HK-2 (cell line): ENCODE measurements around the gene LTB4R.

ENCODE experiments used
- DNase-seq: peaks from one replicate; pipeline ENCODE4 v3.0.0-alpha.2; 2018; ENCODE audit not compliant: unreplicated experiment

LTB4R gene

GRCh38 chr14:24279301-24280186 is 31.8 kb upstream of the LTB4R start:
- peak; percentile 30 for DNase-seq

GRCh38 chr14:24280797-24281460 is 30.4 kb upstream of the LTB4R start:
- no peak for DNase-seq

GRCh38 chr14:24281636-24282035 is 29.7 kb upstream of the LTB4R start:
- no peak for DNase-seq

DNA sequence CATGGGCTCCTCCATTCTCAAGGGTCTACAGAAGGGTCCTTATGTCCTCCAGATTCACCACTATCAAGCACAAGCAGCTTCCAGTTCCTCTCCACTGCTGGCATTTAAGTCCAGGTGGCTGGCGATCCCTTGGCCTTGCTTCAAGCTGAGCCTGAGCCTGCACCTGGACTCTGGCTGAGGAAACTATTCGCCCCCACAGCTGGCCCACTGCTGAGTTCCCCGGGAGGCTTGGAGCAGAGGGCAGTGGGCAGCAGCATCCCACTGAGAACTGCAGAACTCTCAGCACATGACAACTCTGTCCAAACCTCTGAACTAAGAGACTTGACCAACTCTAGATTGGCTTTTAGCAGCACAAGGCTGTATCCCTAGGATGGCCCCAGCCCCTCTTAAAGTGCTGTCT is 28.6 kb upstream of the LTB4R start:
- DNase-seq, result no peak

DNA sequence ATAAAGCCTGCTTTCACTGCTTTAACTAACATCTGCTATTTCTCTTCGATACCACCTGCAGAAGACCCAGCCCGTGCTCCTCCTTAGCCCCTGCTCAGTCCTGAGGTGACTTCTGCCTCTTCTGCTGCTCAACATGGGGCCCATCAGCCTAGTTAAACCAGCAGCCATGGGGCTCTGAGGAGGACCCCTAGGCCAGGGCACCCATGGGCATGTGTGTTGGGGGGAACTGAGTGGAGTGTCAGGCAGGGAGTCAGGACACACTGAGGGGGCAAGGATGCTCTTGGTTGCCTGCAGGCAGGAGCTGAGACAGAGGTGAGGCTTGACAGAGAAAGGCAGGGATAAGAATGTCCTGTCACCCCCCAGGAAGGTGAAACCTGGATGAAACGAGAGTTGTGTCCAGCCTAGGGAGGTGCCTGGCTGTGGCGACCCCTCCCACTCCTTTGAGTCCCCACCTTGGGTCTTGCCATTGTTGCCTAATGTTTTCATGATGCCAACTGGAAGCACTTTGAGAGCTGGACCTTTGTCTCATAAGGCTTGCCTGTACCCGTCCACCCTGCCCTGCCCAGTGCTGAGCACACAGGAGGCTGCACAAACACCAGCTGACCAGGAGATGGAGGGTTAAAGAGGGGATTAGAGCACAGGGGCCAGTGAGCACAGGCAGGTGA is 27.4 kb upstream of the LTB4R start:
- no peak for DNase-seq

DNA sequence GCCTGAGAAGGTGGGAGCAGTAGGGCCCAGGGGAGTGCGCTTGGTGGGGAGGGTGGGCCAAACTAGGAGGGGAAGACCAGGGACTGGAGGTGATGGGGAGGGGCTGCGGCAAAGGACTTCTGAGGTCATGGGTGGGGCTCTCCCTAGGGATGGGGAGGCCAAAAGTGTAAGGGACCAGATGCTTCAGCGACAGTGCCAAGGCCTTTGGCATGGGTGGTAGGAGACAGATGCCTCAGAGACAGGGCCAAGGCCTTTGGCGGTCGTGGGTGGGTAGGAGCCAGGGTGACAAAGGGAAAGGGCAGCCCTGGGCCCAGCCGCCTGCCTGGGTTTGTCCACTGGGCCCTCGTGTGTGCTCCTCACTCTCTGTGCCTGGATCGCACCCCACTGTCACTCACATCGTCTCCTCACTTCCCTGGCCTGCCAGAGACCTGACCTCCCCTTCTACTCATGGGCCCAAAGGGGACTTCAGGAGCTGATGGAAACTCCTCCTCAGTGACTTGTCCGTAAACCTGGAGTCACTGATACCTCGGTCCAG is 26.7 kb upstream of the LTB4R start:
- DNase-seq, result no peak

GRCh38 chr14:24285351-24285750 is 26.0 kb upstream of the LTB4R start:
- DNase-seq, result no peak

DNA sequence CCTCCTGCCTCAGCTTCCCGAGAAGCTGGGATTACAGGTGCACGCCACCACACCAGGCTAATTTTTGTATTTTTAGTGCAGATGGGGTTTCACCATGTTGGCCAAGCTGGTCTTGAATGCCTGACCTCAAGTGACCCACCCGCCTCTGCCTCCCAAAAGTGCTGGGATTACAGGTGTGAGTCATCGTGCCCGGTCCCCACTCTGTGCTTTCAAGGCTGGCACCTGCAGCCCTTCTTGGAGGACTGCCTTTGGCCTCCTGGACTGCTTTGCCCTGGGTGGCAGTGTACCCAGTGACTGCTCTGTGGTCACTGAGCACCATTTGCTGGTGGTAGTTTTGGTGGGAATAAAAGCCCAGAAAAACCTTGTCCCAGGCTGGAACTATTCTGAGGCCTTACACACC is 24.3 kb upstream of the LTB4R start:
- no peak for DNase-seq

DNA sequence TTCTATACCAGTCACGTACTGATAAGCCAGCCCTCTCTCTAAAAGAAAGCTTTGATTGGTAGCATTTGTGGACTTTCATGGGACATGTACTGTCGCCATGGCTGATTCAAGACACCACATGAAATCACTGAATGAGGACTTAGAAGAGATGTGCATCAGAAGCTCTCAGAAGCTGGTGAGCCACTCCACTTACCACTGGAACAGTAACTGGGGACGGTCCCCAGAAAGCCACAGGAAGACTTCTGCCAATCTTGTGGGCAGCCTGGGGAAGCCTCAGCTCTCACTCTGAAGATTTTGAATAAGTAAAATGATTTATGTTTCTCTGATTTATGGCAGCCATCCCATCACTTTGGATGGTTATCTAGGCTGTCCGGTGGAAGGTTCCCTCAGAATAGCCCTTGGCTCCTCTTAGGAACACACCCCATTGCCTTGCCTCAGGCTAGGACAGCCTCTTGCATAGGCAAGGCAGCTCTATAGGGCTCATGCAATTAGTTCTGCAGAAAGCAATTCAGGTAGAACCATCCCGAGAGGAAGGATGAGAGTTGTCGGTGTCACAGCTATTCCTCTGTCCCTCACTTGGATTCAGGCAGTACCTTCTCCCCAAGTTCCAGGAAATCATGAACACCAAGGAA is 21.5 kb upstream of the LTB4R start:
- DNase-seq, result no peak

DNA sequence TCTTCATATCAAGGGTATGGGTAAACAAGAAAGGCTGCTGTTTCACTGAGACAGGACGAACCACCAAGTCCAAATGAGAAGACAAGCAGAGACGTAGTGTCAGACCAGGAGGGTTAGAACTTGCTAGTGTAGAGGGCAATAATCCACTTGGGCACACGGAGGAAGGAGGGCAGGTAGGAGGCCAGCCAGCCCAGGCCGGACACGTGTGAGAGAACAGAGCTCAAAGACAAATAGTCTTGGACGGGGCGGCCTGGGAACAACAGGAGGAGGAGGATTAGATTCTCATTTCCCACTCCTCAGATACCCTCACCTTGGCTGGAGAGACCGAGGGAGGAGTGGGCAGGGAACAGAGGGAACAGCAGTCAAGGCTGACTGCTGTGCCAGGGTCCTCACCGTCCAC is 20.6 kb upstream of the LTB4R start:
- no peak for DNase-seq

- no peak for DNase-seq
Observed at GRCh38 chr14:24291446-24292117, 19.7 kb upstream of the LTB4R start.

DNA sequence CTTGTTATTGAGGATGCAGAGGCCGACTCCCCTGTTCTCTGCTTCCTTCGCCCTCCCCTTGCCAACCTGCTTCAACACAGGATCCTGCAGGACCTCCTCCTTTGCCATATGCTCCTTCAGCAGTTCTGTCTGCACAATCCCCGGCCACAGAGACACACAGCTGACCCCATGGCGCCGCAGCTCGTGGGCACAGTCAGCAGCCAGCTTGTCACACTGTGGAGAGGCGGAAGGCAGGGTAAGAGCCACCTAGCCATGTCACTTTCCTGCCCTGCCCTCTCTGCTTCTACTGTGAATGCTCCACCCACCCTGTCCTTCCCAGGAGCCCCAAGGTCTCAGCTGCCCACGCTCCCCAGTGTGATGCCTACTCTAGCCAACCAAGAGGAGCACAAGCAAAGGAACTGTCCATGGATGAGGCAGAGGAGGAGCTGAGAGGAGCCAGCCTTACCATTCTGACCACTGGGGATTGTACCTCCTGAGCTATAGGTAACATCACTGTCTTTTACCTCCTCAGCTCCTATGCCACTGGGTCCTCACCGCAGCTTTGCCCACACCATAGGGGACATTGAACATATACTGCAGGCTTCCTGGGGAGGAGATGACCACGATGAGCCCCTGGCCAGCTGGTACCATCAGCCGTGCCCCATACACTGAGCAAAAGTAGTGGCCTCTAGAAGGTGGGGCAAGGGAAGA is 19.0 kb upstream of the LTB4R start:
- no peak for DNase-seq

DNA sequence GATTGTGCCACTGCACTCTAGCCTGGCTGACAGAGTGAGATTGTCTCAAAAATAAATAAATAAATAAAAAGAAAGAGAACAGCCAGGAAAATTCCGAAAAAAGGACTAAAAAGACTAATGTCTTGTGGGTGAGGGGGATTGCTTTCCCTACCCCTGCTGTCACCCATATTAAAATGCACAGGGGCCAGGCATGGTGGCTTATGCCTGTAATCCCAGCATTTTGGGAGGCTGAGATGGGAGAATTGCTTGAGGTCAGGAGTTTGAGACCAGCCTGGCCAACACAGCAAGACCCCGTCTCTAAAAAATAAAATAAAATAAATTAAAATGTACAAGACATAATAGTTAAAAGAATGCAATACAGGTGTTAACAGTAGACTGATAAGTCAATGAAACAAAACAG is 17.8 kb upstream of the LTB4R start:
- no peak for DNase-seq

DNA sequence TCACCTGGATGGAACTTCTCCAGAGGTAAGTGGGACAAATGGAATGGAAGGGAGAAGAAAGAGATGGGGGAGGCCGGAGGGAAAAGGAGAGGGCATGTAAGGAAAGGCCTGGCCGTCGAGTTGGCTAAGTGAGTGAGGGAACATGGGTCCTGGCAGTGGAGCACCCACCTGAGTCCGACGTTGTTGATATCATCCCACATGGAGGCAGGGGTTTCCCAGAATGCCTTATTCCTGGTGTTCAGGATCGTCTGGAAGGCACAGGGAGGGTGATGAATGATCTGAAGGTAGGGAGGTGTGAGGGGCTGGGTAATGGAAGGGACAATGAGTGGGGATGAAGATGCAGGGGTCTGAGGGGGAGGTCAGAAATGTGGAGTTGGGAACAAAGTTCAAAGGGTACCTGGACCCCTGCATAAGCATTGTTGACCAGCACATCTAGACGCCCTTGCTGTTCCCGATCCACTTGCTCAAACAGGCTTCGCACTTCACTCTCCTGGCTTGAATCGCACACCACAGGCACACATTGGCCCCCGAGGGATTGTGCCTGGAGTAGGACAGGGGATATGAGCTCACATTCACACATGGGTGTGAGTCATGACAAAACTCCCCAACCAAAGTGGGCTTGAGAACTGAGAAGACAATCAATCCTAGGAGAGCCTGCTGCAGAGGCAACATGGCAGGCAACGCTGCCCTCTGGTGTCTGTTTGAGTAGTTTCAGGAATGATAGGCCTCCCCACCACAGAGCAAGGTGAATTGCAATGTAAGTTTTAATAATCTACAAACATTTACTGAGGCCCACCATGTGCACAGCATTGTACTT is 14.8 kb upstream of the LTB4R start:
- DNase-seq, result peak; percentile 78

- DNase-seq, result no peak
Observed at GRCh38 chr14:24297190-24297964, 13.9 kb upstream of the LTB4R start.

GRCh38 chr14:24298892-24299254 is 12.4 kb upstream of the LTB4R start:
- peak; percentile 69 for DNase-seq

- peak; percentile 88 for DNase-seq
Observed at GRCh38 chr14:24299255-24300191, 11.8 kb upstream of the LTB4R start, which contains the start of the genes DHRS1 and NOP9. Gene DHRS1 (minus strand): TSS chr14:24299780. CDS start chr14:24299106, 674 bp downstream. Gene NOP9 (plus strand): TSS chr14:24299850. CDS start chr14:24299955, 105 bp downstream.
